Measurements from ENCODE around the gene TEKT3. TPM values are rescaled to one million over a fixed set of nuclear protein-coding genes. Genes with fewer than 3 reads are reported as not detected.

TEKT3 gene
- total RNA-seq, 1 experiment from 2014 or later: not detected

DNA sequence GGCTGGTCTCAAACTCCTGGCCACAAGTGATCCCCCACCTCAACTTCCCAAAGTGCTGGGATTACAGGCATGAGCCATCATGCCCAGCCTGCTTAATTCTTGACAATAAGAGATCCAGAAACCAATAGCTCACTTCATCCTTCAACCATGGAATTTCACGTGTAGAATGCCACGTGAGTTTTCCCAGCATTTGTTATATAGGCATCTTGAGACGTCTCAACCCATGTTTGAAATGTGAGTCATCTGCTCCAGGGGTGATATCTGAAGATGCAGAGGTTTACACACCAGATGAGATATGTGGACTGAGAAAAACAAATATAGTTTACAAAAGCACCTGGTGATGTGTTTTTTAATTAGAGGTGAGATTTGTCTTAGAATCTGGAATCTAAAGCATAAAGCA is 7.1 kb downstream of the TEKT3 start:
- Histone ChIP-seq H3K4me1 (replicated peaks; ENCODE audit: insufficient read depth) (no peaks in the 10 kb centered on the region), H4K20me1 (ENCODE audit: insufficient read depth) (no peaks in the 10 kb centered on the region), H3K9me2 (ENCODE audit: insufficient read depth) (no peaks in the 10 kb centered on the region), H3K27me3 (ENCODE audit: insufficient read depth, low read depth) (peaks cover 38% of the 10 kb centered on the region), H3K4me2 (no peak overlapping the region), H2AFZ (no peak overlapping the region), H3K79me2 (ENCODE audit: low read depth) (no peaks in the 10 kb centered on the region), H3K27ac (no peak overlapping the region), H3F3A (ENCODE audit: insufficient read depth, low read depth) (no peaks in the 10 kb centered on the region), H3K9me3 (ENCODE audit: insufficient read depth, low read depth) (no peaks in the 10 kb centered on the region), H3K4me3 (no peak overlapping the region), H3K36me3 (ENCODE audit: low read depth) (no peaks in the 10 kb centered on the region)
- DNase-seq: peak in 1 of 2 experiments; percentile 32
- CTCF ChIA-PET: no interaction called here
- intact Hi-C loops (cut with micrococcal nuclease; ENCODE audit: unreplicated experiment): no loop called here
- no peak for TF ChIP-seq EZH2 (IDR thresholded peaks at IDR 0.05; ENCODE audit: low read depth)
- TF ChIP-seq, protein P1, sequence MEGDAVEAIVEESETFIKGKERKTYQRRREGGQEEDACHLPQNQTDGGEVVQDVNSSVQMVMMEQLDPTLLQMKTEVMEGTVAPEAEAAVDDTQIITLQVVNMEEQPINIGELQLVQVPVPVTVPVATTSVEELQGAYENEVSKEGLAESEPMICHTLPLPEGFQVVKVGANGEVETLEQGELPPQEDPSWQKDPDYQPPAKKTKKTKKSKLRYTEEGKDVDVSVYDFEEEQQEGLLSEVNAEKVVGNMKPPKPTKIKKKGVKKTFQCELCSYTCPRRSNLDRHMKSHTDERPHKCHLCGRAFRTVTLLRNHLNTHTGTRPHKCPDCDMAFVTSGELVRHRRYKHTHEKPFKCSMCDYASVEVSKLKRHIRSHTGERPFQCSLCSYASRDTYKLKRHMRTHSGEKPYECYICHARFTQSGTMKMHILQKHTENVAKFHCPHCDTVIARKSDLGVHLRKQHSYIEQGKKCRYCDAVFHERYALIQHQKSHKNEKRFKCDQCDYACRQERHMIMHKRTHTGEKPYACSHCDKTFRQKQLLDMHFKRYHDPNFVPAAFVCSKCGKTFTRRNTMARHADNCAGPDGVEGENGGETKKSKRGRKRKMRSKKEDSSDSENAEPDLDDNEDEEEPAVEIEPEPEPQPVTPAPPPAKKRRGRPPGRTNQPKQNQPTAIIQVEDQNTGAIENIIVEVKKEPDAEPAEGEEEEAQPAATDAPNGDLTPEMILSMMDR (conservative IDR thresholded peaks at IDR 0.05): no peak
- no TSS peak for BruUV-seq (replicated peaks)
- POLR2A ChIA-PET (ENCODE audit: unreplicated experiment): no interaction called here

DNA sequence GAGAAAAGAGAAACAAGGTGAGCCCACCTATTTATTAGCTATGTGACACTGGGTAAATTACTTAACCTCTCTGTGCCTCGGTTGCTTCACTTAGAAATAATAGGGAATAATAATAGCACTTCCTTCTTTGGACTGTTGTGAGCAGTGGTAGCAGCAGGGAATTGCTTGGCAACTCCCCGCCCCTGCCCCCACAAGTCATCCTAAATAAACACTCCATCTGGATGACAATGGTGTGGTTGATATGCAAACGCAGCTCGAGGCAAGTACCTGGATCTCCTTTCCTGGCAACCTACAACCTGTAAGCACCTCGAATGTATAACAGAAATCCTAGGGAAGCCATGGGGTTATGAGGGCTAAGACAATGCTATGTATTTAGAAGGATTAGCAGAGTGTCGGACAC is 9.1 kb downstream of the TEKT3 start:
- H3K27me3 ChIP-seq (ENCODE audit: insufficient read depth, low read depth): peaks cover 47% of the 10 kb centered on the region
- H3K4me2 ChIP-seq: no peak overlapping the region
- no TSS peak for BruUV-seq (replicated peaks)
- H3K79me2 ChIP-seq (ENCODE audit: low read depth): no peaks in the 10 kb centered on the region
- H2AFZ ChIP-seq: no peak overlapping the region
- no peaks in the 10 kb centered on the region for H3K36me3 ChIP-seq (ENCODE audit: low read depth)
- CTCF ChIA-PET: no interaction called here
- no peaks in the 10 kb centered on the region for H3F3A ChIP-seq (ENCODE audit: insufficient read depth, low read depth)
- H3K27ac ChIP-seq: no peak overlapping the region
- no peak for TF ChIP-seq EZH2 (IDR thresholded peaks at IDR 0.05; ENCODE audit: low read depth)
- TF ChIP-seq, protein P1 (conservative IDR thresholded peaks at IDR 0.05): no peak
- no peaks in the 10 kb centered on the region for H3K9me3 ChIP-seq (ENCODE audit: insufficient read depth, low read depth)
- no peak for DNase-seq
- no peak overlapping the region for H3K4me3 ChIP-seq
- H3K9me2 ChIP-seq (ENCODE audit: insufficient read depth): no peaks in the 10 kb centered on the region
- intact Hi-C loops (cut with micrococcal nuclease; ENCODE audit: unreplicated experiment): no loop called here
- POLR2A ChIA-PET (ENCODE audit: unreplicated experiment): no interaction called here
- no peaks in the 10 kb centered on the region for H3K4me1 ChIP-seq (replicated peaks; ENCODE audit: insufficient read depth)
- H4K20me1 ChIP-seq (ENCODE audit: insufficient read depth): no peaks in the 10 kb centered on the region

DNA sequence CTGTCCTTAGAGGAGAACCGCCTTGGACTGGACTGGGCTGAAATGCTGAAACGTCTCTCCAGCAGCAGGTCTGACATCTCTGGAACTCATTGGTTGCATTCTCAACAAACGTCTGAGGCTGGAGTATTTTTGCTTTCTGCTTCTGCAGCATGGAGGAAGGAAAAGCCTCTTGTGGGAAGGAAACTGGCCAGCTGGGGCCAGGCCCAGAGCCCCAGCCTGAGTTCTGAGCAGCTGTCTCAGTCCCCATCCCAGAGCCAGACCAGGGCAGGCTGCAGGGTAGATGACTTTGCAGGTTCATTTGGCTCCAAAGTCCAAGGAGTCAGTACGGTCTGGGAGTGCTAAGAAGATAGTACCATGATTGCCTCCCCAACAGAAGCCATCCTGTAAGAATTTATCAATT is 18.3 kb downstream of the TEKT3 start:
- BruUV-seq (replicated peaks): no TSS peak
- no peak overlapping the region for H3K4me2 ChIP-seq
- intact Hi-C loops (cut with micrococcal nuclease; ENCODE audit: unreplicated experiment): no loop called here
- H3K79me2 ChIP-seq (ENCODE audit: low read depth): no peaks in the 10 kb centered on the region
- peaks cover 34% of the 10 kb centered on the region for H3K27me3 ChIP-seq (ENCODE audit: insufficient read depth, low read depth)
- H3K4me1 ChIP-seq (replicated peaks; ENCODE audit: insufficient read depth): no peaks in the 10 kb centered on the region
- no peak for DNase-seq
- no peak overlapping the region for H2AFZ ChIP-seq
- no peaks in the 10 kb centered on the region for H3K9me3 ChIP-seq (ENCODE audit: insufficient read depth, low read depth)
- H4K20me1 ChIP-seq (ENCODE audit: insufficient read depth): no peaks in the 10 kb centered on the region
- ChIA-PET POLR2A (ENCODE audit: unreplicated experiment) (no interaction called here), CTCF (no interaction called here)
- no peaks in the 10 kb centered on the region for H3F3A ChIP-seq (ENCODE audit: insufficient read depth, low read depth)
- no peaks in the 10 kb centered on the region for H3K9me2 ChIP-seq (ENCODE audit: insufficient read depth)
- no peaks in the 10 kb centered on the region for H3K36me3 ChIP-seq (ENCODE audit: low read depth)
- H3K27ac ChIP-seq: no peak overlapping the region
- H3K4me3 ChIP-seq: no peak overlapping the region
- TF ChIP-seq EZH2 (IDR thresholded peaks at IDR 0.05; ENCODE audit: low read depth): no peak

DNA sequence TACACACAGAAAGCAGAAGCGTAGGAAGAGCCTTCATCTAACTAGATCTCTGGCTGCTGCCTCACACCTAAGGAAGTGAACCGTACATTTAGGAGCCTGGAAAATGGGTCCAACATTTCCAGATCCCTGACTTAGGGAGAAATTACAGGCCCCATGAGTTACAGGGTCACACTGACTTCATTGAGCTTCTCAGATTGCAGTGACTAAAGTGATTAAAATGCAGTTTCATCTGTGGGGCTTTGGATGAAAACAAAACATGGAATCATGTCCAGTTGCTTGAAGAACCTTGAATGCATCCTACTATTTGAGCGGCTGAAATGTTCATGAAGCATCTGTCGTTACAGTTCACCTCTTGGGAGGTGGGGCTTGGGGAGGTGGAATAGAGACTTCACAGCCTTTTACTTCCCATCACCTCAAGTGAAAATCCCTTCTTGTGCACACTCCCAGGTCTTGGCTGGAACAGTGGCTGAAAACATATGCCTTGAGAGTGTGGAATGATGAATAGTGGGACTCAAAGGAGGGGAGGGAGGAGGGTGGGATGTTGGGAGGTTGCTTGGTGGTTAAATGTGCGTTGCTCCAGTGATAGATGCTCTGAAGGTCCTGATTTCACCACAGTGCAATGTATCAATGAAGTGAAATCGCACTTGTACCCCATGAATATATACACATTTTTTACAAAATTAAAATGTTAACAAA is 19.7 kb downstream of the TEKT3 start:
- CTCF ChIA-PET: no interaction called here
- BruUV-seq (replicated peaks): no TSS peak
- POLR2A ChIA-PET (ENCODE audit: unreplicated experiment): no interaction called here
- intact Hi-C loops (cut with micrococcal nuclease; ENCODE audit: unreplicated experiment): no loop called here
- H3K27me3 ChIP-seq (ENCODE audit: insufficient read depth, low read depth): peaks cover 40% of the 10 kb centered on the region
- H3K27ac ChIP-seq: no peak overlapping the region
- no peak overlapping the region for H2AFZ ChIP-seq
- no peak for DNase-seq
- no peaks in the 10 kb centered on the region for H3K4me1 ChIP-seq (replicated peaks; ENCODE audit: insufficient read depth)
- no peaks in the 10 kb centered on the region for H3K36me3 ChIP-seq (ENCODE audit: low read depth)
- H3K9me2 ChIP-seq (ENCODE audit: insufficient read depth): no peaks in the 10 kb centered on the region
- H3K79me2 ChIP-seq (ENCODE audit: low read depth): no peaks in the 10 kb centered on the region
- no peak overlapping the region for H3K4me2 ChIP-seq
- no peak overlapping the region for H3K4me3 ChIP-seq
- TF ChIP-seq, protein P1 (conservative IDR thresholded peaks at IDR 0.05): no peak
- TF ChIP-seq EZH2 (IDR thresholded peaks at IDR 0.05; ENCODE audit: low read depth): no peak
- H3F3A ChIP-seq (ENCODE audit: insufficient read depth, low read depth): no peaks in the 10 kb centered on the region
- no peaks in the 10 kb centered on the region for H3K9me3 ChIP-seq (ENCODE audit: insufficient read depth, low read depth)
- no peaks in the 10 kb centered on the region for H4K20me1 ChIP-seq (ENCODE audit: insufficient read depth)
